ENCODE results near the gene SENP7.

GRCh38 chr3:101501783-101502182 is 11.2 kb downstream of the SENP7 start:
- TF ChIP-seq POLR2A (IDR thresholded peaks at IDR 0.05; ENCODE audit: borderline replicate concordance, extremely low read depth, insufficient read depth, insufficient read length) (no peak), CTCF (IDR thresholded peaks at IDR 0.05 in 2 of 3, conservative IDR thresholded peaks at IDR 0.05 in 1 of 3; ENCODE audit: borderline replicate concordance in 1 of 3, insufficient read depth in 1 of 3, low read depth in 2 of 3, low read length in 2 of 3) (no peak)
